IMR-90 (cell line): ENCODE measurements around the gene AKT1S1. TPM values are rescaled to one million over a fixed set of nuclear protein-coding genes. Genes with fewer than 3 reads are reported as not detected.

Source experiments
- ATAC-seq: fragments of 200-7000 bp; cut with Tn5 transposase; 2 replicates; pipeline ENCODE4 v1.9.1; 2020; ENCODE audit warnings: low read depth, mild to moderate bottlenecking, moderate library complexity
- BruUV-seq: library from RNA; stranded (reverse); fragments of 400-500 nt; replicated peaks from 2 replicates; lab custom pipeline; 2021; lab: Mats Ljungman, UMichigan
- CTCF ChIA-PET: fragments of 300-600 bp; formaldehyde crosslinking; extraction: SDS; loops from one replicate; lab custom pipeline; 2021; ENCODE audit warnings: antibody characterized with exemption; lab: Yijun Ruan, JAX
- POLR2A ChIA-PET: fragments of 300-600 bp; sonication (Branson Sonifier 250); formaldehyde crosslinking; loops from one replicate; lab custom pipeline; 2022; ENCODE audit warnings: antibody characterized with exemption; ENCODE audit not compliant: unreplicated experiment; lab: Charles Lee
- DNase-seq: peaks from one replicate; pipeline ENCODE4 v3.0.0; 2013
- H2AFZ ChIP-seq: replicated peaks from 2 replicates; pipeline ENCODE3; 2013; ENCODE audit warnings: low read length, mild to moderate bottlenecking; ENCODE audit not compliant: poor library complexity
- H2AK5ac ChIP-seq: 2 replicates; pipeline ENCODE4 v1.6.1; 2013; ENCODE audit warnings: low read depth, low read length, inconsistent platforms
- H2AK9ac ChIP-seq: replicated peaks from 2 replicates; pipeline ENCODE3; 2013; ENCODE audit warnings: mild to moderate bottlenecking, low read depth, low read length, moderate library complexity; ENCODE audit not compliant: poor library complexity
- H2BK120ac ChIP-seq: 2 replicates; pipeline ENCODE4 v1.6.1; 2013; ENCODE audit warnings: low read depth, low read length, inconsistent platforms
- H2BK15ac ChIP-seq: 3 replicates; pipeline ENCODE4 v1.6.1; 2013; ENCODE audit warnings: low read depth, low read length, inconsistent platforms
- H2BK20ac ChIP-seq: 2 replicates; pipeline ENCODE4 v1.6.1; 2013; ENCODE audit warnings: low read depth, mild to moderate bottlenecking, inconsistent platforms, low read length, moderate library complexity
- H2BK5ac ChIP-seq: 2 replicates; pipeline ENCODE4 v1.6.1; 2013; ENCODE audit warnings: mild to moderate bottlenecking, low read depth, low read length, inconsistent platforms; ENCODE audit not compliant: poor library complexity, severe bottlenecking
- H3K14ac ChIP-seq: replicated peaks from 2 replicates; pipeline ENCODE4 v1.6.1; 2013; ENCODE audit warnings: low read depth, low read length, inconsistent platforms
- H3K18ac ChIP-seq: 2 replicates; pipeline ENCODE4 v1.6.1; 2013; ENCODE audit warnings: low read depth, low read length, control low read depth
- H3K23ac ChIP-seq: 2 replicates; pipeline ENCODE4 v1.6.1; 2013; ENCODE audit warnings: low read depth, low read length, inconsistent platforms
- H3K27ac ChIP-seq: 2 replicates; pipeline ENCODE4 v1.5.1; 2013; ENCODE audit warnings: mild to moderate bottlenecking, control low read depth, low read length; ENCODE audit not compliant: insufficient read depth
- H3K27me3 ChIP-seq: 2 replicates; pipeline ENCODE4 v1.6.1; 2013; ENCODE audit warnings: low read length; ENCODE audit not compliant: control insufficient read depth, insufficient read depth
- H3K36me3 ChIP-seq: 2 replicates; pipeline ENCODE4 v1.6.1; 2013; ENCODE audit warnings: low read length, mixed read lengths; ENCODE audit not compliant: control insufficient read depth, insufficient read depth
- H3K4ac ChIP-seq: 2 replicates; pipeline ENCODE4 v1.6.1; 2013; ENCODE audit warnings: low read depth, low read length, inconsistent platforms
- H3K4me1 ChIP-seq: 2 replicates; pipeline ENCODE4 v1.6.1; 2013; ENCODE audit warnings: low read length, mixed read lengths; ENCODE audit not compliant: control insufficient read depth, insufficient read depth
- H3K4me2 ChIP-seq: 2 replicates; pipeline ENCODE4 v1.6.1; 2013; ENCODE audit warnings: low read depth, mild to moderate bottlenecking, control low read depth, low read length, moderate library complexity
- H3K4me3 ChIP-seq: 2 replicates; pipeline ENCODE4 v1.5.1; 2013; ENCODE audit warnings: low read depth, mild to moderate bottlenecking, control low read depth, low read length, moderate library complexity; ENCODE audit not compliant: insufficient read depth
- H3K56ac ChIP-seq: 2 replicates; pipeline ENCODE4 v1.6.1; 2013; ENCODE audit warnings: low read length, inconsistent platforms; ENCODE audit not compliant: insufficient read depth; ENCODE audit errors: extremely low read depth
- H3K79me1 ChIP-seq, 2 experiments: 2 replicates each; pipeline ENCODE4 v1.6.1; 2013; ENCODE audit warnings: low read length in 2 of 2, inconsistent platforms in 1 of 2, low read depth in 1 of 2
- H3K9ac ChIP-seq: 2 replicates; pipeline ENCODE4 v1.6.1; 2013; ENCODE audit warnings: low read depth, low read length, control low read depth
- H3K9me1 ChIP-seq: 2 replicates; pipeline ENCODE4 v1.6.1; 2013; ENCODE audit warnings: low read length, inconsistent platforms; ENCODE audit not compliant: insufficient read depth
- H3K9me3 ChIP-seq: 2 replicates; pipeline ENCODE4 v1.6.1; 2013; ENCODE audit warnings: low read length; ENCODE audit not compliant: control insufficient read depth, insufficient read depth
- H4K20me1 ChIP-seq: 2 replicates; pipeline ENCODE4 v1.6.1; 2013; ENCODE audit warnings: low read length, inconsistent platforms; ENCODE audit not compliant: insufficient read depth
- H4K5ac ChIP-seq: 2 replicates; pipeline ENCODE4 v1.6.1; 2013; ENCODE audit warnings: mild to moderate bottlenecking, low read depth, low read length, control low read depth
- H4K8ac ChIP-seq, 2 experiments: 2 replicates each; pipeline ENCODE4 v1.6.1; 2013; ENCODE audit warnings: low read depth in 2 of 2, low read length in 2 of 2, control low read depth in 1 of 2, inconsistent platforms in 1 of 2
- H4K91ac ChIP-seq: 2 replicates; pipeline ENCODE4 v1.6.1; 2013; ENCODE audit warnings: low read depth, low read length, inconsistent platforms; ENCODE audit not compliant: insufficient read depth
- BHLHE40 ChIP-seq: fragments of 150-350 bp; IDR thresholded peaks from 2 replicates; pipeline ENCODE4 v1.6.1; 2016; ENCODE audit warnings: mild to moderate bottlenecking, low read depth, low read length
- CEBPB ChIP-seq: IDR thresholded peaks from 2 replicates; pipeline ENCODE4 v1.6.1; 2012; ENCODE audit warnings: low read depth, low read length, improper control_type of control experiment
- CTCF ChIP-seq: conservative IDR thresholded peaks from 2 replicates; pipeline ENCODE4 v1.5.1; 2012; ENCODE audit warnings: mild to moderate bottlenecking, low read depth, low read length, improper control_type of control experiment
- FOS ChIP-seq: fragments of 150-350 bp; IDR thresholded peaks from 2 replicates; pipeline ENCODE4 v1.6.1; 2016; ENCODE audit warnings: low read depth, low read length
- MAFK ChIP-seq: IDR thresholded peaks from 2 replicates; pipeline ENCODE4 v1.6.1; 2012; ENCODE audit warnings: low read depth, low read length, improper control_type of control experiment
- MAZ ChIP-seq: IDR thresholded peaks from 2 replicates; pipeline ENCODE4 v1.6.1; 2012; ENCODE audit warnings: low read depth, mild to moderate bottlenecking, low read length, improper control_type of control experiment, moderate library complexity, borderline replicate concordance
- MXI1 ChIP-seq: IDR thresholded peaks from 2 replicates; pipeline ENCODE4 v1.6.1; 2012; ENCODE audit warnings: low read depth, mild to moderate bottlenecking, low read length, moderate library complexity, borderline replicate concordance
- NFE2L2 ChIP-seq: fragments of 150-350 bp; IDR thresholded peaks from 2 replicates; pipeline ENCODE4 v1.6.1; 2016; ENCODE audit warnings: low read depth, mild to moderate bottlenecking, low read length
- RAD21 ChIP-seq: IDR thresholded peaks from 2 replicates; pipeline ENCODE4 v1.6.1; 2012; ENCODE audit warnings: low read length, improper control_type of control experiment
- RCOR1 ChIP-seq: IDR thresholded peaks from 2 replicates; pipeline ENCODE4 v1.6.1; 2012; ENCODE audit warnings: mild to moderate bottlenecking, low read length, improper control_type of control experiment; ENCODE audit not compliant: insufficient replicate concordance
- RFX5 ChIP-seq: IDR thresholded peaks from 2 replicates; pipeline ENCODE4 v1.8.0; 2012; ENCODE audit warnings: low read depth, mild to moderate bottlenecking, low read length, moderate library complexity
- SMC3 ChIP-seq: fragments of 150-350 bp; IDR thresholded peaks from 2 replicates; pipeline ENCODE4 v1.6.1; 2016; ENCODE audit warnings: low read depth, mild to moderate bottlenecking, antibody characterized with exemption, low read length, moderate library complexity
- USF2 ChIP-seq: fragments of 150-350 bp; IDR thresholded peaks from 2 replicates; pipeline ENCODE4 v1.6.1; 2017; ENCODE audit warnings: mild to moderate bottlenecking, antibody characterized with exemption, low read length, low read depth
- WGBS, 2 experiments: methylation state at CpG; one replicate each; pipeline versions ENCODE4 v1.1.5 to v1.1.7; 2013; ENCODE audit warnings: missing lambda C conversion rate in 2 of 2; ENCODE audit not compliant: insufficient read length in 1 of 2; ENCODE audit errors: extremely low coverage in 2 of 2; 5-methylcytosine and 5-hydroxymethylcytosine counted together
- dilution Hi-C: fragments of 300-500 bp; cut with HindIII; formaldehyde crosslinking; loops from one replicate; pipeline ENCODE4 v1.14.3; 2018; ENCODE audit warnings: low sequenced_read_pairs; ENCODE audit not compliant: unreplicated experiment
- in situ Hi-C: fragments of 300-500 bp; cut with MboI; formaldehyde crosslinking; loops from 3 replicates; pipeline ENCODE4 v1.14.3; 2019; ENCODE audit warnings: low sequenced_read_pairs, inconsistent platforms, mixed read lengths
- intact Hi-C: fragments of 100-400 bp; cut with micrococcal nuclease; formaldehyde crosslinking; loops from 2 replicates; pipeline ENCODE4 v1.10.0; 2022
- polyA plus RNA-seq, 3 experiments: library from polyadenylated mRNA; depleted of rRNA; stranded (reverse); fragments of >200 nt; gene quantifications; 2 replicates each; pipeline ENCODE4 v1.2.3, GENCODE V29; 2012; ENCODE audit warnings: low replicate concordance in 1 of 3
- total RNA-seq: library from RNA; depleted of rRNA; stranded (reverse); fragments of >200 nt; gene quantifications from 2 replicates; pipeline ENCODE4 v1.2.3, GENCODE V29; 2012
- TF ChIP-seq, protein P1 (sequence below): fragments of 150-350 bp; IDR thresholded peaks from 2 replicates; pipeline ENCODE4 v1.6.1; 2016; ENCODE audit warnings: low read depth, mild to moderate bottlenecking, low read length, moderate library complexity, borderline replicate concordance

Gene AKT1S1
- total and polyA plus RNA-seq, 2 of the 4 experiments (the other 2 are of a cell fraction): 3.6 to 54.4 TPM

GRCh38 chr19:49844138-49845095, 32.7 kb downstream of the AKT1S1 start:
- Histone ChIP-seq H3K4me2 (no peak overlapping the region), H3K9me3 (no peaks in the 10 kb centered on the region), H3K36me3 (peaks cover 13% of the 10 kb centered on the region), H3K4me3 (no peak overlapping the region), H2AFZ (no peak overlapping the region), H4K20me1 (peaks cover 9% of the 10 kb centered on the region; the same call in 1 of the 2 replicates), H4K91ac (no peak overlapping the region), H2BK15ac (no peak overlapping the region), H3K9me1 (peaks cover 12% of the 10 kb centered on the region), H3K79me1 (peaks cover 15 to 46% of the 10 kb centered on the region in 2 experiments), H3K56ac (no peak overlapping the region), H2BK5ac (no peak overlapping the region), H3K27me3 (no peaks in the 10 kb centered on the region), H2AK9ac (no peak overlapping the region), H3K4me1 (peaks cover 5% of the 10 kb centered on the region), H3K9ac (no peak overlapping the region), H2BK20ac (no peak overlapping the region), H4K5ac (no peak overlapping the region), H2AK5ac (no peak overlapping the region), H2BK120ac (no peak overlapping the region), H3K23ac (no peak overlapping the region), H3K14ac (no peak overlapping the region), H3K27ac (no peak overlapping the region), H3K4ac (no peak overlapping the region), H4K8ac (no peak overlapping the region), H3K18ac (no peak overlapping the region)
- no TSS peak for BruUV-seq
- ChIA-PET POLR2A (no interaction called here), CTCF (no interaction called here)
- ATAC-seq: no peak
- 93% methylated on average over 12 of the region's 18 CpGs; no CpG with 5 or more reads in 1 of the 2 experiments for WGBS, 2 experiments
- in situ Hi-C loops: no loop called here
- intact Hi-C loops: no loop called here
- no peak for DNase-seq
- dilution Hi-C loops: no loop called here
- TF ChIP-seq MAFK (no peak), RCOR1 (no peak), CEBPB (no peak), USF2 (no peak), MAZ (no peak), MXI1 (no peak), FOS (no peak), SMC3 (no peak), RAD21 (no peak), BHLHE40 (no peak), CTCF (no peak), NFE2L2 (no peak), RFX5 (no peak)
- TF ChIP-seq, protein P1, sequence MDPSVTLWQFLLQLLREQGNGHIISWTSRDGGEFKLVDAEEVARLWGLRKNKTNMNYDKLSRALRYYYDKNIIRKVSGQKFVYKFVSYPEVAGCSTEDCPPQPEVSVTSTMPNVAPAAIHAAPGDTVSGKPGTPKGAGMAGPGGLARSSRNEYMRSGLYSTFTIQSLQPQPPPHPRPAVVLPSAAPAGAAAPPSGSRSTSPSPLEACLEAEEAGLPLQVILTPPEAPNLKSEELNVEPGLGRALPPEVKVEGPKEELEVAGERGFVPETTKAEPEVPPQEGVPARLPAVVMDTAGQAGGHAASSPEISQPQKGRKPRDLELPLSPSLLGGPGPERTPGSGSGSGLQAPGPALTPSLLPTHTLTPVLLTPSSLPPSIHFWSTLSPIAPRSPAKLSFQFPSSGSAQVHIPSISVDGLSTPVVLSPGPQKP: no peak
